NK-92 treated with Interleukin-12 subunit alpha and Interleukin-12 subunit beta, amount 100 ng/mL, for 24 hours (cell line): ENCODE data around the gene KYAT1.

ENCODE experiments used
- DNase-seq: peaks from one replicate; lab custom pipeline; 2025; lab: John Stamatoyannopoulos, UW

Gene KYAT1

DNA sequence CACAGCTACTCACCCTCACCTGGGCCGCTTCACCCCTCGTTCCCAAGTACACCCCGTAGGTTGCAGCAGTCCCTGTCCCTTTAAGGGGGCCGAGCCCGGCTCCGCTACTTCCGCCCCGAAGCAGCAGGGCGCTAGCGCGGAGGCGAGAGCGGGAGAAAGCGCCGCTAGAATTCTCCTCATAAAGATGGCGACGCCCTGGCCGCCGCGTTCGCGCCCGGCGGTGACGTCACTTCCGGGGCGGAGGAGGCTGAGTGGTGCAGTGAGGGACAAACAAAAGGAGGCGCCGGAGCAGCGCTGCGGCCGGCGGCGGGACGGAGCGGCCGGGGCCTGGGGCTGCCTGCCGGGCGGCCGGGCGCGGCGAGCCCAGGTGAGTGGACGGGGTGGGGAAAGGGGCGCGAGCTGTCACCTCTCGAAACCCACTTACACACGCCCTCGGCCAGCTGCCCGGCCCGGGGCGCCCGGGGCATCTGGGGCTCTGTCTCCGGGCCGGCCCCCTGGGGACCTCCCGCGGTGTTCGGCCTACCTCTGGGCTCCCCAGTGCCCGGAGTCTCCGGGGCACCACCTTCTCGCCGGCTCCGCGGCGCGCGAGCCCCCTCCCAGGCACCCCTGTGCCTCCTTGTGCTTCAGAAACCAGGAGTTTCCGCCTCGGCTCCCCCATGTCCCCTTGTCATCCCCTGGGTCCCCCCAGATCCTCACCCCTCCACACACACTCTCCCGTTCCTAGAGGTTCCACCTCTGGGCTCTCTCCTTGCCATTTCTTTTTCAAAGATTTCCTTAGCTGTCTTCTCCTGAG is at the start of gene KYAT1, which contains the start of gene LRRC8A:
TSS of gene KYAT1 (minus strand) at position 67 of the 793 bp plus-strand sequence. CDS start 36,545 bp downstream, outside the sequence.
TSS of gene LRRC8A (plus strand) at position 250 of the 793 bp plus-strand sequence. CDS start 25,032 bp downstream, outside the sequence.
- DNase-seq: peak; percentile 91

DNA sequence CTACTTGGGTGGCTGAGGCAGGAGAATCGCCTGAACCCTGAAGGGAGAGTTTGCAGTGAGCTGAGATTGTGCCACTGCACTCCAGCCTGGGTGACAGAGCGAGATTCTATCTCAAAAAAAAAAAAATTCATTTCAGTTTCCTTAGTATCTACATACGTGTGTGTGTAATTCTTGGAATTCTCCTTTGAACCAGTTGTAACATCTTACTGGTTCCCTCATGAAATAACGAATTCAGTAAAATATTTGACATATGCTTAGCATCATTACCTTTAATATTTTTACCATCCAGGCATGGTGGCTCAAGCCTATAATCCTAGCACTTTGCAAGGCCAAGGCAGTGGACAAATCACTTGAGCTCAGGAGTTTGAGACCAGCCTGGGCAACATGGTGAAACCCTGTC is 47.8 kb upstream of the KYAT1 start:
- no peak for DNase-seq

- DNase-seq: no peak
Observed at GRCh38 chr9:128928624-128929023, 46.9 kb upstream of the KYAT1 start.

GRCh38 chr9:128927731-128928411 is 46.1 kb upstream of the KYAT1 start:
- DNase-seq: no peak

DNA sequence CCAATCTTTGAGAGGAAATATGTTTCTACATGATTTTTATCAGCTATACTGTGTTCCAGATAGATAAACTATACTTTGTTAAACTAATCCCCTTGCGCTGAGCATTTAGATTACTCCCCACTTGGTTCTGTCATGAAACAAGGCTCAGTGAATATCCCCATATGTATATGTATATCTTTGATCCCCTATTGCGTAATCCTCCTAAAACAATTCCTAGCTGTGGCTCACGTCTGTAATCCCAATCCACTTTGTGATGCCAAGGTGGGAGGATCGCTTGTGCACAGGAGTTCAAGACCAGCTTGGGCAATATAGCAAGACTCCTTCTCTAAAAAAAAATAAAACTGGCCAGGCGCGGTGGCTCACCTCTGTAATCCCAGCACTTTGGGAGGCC is 41.7 kb upstream of the KYAT1 start:
- DNase-seq: no peak

DNA sequence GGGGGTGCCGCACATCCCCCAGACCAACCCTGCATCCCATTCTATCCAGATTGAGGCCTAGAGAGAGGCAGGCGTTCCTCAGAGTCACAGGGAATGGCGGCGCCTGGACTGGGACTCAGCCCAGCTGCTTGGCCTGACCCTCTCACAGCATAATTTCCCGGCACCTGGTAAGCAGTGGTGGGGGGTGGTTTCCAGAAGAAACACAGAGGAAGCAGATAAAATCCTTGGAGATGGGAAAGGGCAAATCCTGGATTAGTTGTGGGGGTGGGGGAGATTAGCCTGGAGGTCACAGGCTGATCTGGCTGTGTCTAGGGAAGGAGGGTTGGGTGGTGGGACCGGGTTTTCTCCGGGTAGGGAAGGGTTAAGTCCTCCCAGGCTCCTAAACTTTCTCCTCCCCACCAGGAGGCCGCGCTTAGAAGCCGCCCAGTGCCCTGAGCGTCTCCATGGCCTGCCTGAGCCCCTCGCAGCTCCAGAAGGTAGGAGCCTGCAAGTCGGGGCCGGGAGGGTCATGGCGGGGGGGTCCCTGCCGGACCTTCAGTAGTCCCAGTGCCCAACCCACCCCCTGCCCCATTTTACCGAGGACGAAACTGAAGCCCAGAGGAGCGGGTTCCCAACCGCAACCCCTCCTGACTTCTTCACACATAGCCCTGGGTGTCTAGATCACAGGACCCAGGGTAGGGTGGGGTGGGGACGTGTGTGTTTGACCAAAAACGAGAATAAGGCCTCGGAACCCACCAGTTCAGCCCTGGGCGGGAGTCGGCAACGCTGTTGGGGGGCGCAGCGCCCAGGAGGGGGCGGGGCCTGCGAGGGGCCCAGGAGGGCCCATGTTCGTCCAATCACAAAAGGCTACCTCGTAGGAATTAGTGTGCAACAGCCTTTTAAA is 40.4 kb upstream of the KYAT1 start:
- no peak for DNase-seq

- no peak for DNase-seq
Observed at GRCh38 chr9:128920381-128921058, 38.8 kb upstream of the KYAT1 start, which contains the start of gene PHYHD1. Gene PHYHD1 (plus strand): TSS chr9:128920982. CDS start chr9:128922324, 1,342 bp downstream.

- DNase-seq: no peak
Observed at GRCh38 chr9:128919402-128920089, 37.8 kb upstream of the KYAT1 start.

DNA sequence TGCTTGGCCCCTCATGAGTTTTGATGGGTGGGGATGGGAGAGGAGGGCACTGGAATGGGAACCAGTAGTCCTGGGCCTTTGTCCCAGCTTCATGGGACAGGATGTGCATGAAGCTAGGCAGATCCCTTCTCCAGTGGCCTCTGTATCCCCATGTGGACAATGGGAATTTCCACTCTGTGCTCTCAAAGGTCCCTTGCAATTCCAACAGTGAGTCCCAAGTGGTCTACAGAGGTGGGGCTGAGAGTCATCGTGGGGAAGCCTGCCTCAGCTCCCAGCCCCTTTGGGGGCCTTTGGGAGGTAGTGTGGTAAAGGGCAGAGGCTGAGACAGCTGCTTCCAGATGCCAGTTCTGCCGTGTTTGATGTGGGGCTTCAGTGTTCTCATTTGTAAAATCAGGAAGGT is 37.2 kb upstream of the KYAT1 start:
- no peak for DNase-seq

DNA sequence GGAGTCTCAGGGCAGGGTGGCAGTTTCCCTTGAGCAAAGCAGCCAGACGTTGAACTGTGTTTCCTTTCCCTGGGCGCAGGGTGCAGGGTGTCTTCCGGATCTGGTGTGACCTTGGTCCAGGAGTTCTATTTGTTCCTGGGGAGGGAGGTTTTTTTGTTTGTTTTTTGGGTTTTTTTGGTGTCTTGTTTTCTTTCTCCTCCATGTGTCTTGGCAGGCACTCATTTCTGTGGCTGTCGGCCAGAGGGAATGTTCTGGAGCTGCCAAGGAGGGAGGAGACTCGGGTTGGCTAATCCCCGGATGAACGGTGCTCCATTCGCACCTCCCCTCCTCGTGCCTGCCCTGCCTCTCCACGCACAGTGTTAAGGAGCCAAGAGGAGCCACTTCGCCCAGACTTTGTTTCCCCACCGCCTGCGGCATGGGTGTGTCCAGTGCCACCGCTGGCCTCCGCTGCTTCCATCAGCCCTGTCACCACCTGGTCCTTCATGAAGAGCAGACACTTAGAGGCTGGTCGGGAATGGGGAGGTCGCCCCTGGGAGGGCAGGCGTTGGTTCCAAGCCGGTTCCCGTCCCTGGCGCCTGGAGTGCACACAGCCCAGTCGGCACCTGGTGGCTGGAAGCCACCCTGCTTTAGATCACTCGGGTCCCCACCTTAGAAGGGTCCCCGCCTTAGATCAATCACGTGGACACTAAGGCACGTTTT is 35.5 kb upstream of the KYAT1 start:
- no peak for DNase-seq

DNA sequence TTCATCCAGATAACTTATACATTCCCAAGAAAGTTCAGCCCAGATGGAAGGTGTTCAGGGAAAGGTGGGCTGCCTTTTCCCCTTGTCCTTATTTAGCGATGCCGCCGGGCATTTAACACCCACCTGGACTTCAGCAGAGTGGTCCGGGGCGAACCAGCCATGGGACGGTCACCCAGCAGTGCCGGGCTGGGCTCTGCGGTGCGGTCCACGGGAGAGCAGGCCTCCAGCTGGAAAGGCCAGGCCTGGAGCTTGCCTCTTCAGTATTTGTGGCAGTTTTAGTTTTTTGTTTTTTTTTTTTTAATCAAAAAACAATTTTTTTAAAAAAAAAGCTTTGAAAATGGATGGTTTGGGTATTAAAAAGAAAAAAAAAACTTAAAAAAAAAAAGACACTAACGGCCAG is 35.0 kb upstream of the KYAT1 start:
- DNase-seq: no peak

- DNase-seq: no peak
Observed at GRCh38 chr9:128916204-128916603, 34.5 kb upstream of the KYAT1 start.

GRCh38 chr9:128913995-128914772 is 32.4 kb upstream of the KYAT1 start:
- no peak for DNase-seq

- DNase-seq: no peak
Observed at GRCh38 chr9:128913048-128913900, 31.5 kb upstream of the KYAT1 start.

- DNase-seq: no peak
Observed at GRCh38 chr9:128912270-128912853, 30.6 kb upstream of the KYAT1 start.

GRCh38 chr9:128911529-128912035 is 29.8 kb upstream of the KYAT1 start:
- DNase-seq: no peak

- no peak for DNase-seq
Observed at GRCh38 chr9:128910906-128911305, 29.2 kb upstream of the KYAT1 start.

DNA sequence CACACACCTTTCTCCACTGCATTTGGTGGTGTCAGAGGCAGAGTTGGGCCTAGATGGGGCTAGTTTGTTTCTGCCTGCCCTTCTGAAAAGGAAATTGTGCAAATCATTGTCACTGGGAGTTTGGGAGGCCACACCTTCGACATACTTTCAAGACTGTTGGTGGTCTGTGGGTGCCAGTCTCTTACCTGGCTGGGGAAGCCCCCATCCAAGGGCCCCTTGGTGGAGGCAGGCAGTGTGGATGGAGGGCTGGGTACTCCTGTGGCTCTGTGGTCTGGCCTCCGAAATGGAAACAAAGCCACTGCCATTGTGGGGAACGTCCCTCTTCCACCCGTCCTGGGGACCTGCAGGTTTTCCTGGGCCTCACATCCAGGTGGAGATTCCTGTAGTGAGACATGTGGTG is 28.1 kb upstream of the KYAT1 start:
- DNase-seq: no peak
